ENCODE data around the gene NRTN.
A peak's percentile ranks its signal among the peaks of the same experiment; 100 is the strongest.

The NRTN gene, protein sequence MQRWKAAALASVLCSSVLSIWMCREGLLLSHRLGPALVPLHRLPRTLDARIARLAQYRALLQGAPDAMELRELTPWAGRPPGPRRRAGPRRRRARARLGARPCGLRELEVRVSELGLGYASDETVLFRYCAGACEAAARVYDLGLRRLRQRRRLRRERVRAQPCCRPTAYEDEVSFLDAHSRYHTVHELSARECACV

DNA sequence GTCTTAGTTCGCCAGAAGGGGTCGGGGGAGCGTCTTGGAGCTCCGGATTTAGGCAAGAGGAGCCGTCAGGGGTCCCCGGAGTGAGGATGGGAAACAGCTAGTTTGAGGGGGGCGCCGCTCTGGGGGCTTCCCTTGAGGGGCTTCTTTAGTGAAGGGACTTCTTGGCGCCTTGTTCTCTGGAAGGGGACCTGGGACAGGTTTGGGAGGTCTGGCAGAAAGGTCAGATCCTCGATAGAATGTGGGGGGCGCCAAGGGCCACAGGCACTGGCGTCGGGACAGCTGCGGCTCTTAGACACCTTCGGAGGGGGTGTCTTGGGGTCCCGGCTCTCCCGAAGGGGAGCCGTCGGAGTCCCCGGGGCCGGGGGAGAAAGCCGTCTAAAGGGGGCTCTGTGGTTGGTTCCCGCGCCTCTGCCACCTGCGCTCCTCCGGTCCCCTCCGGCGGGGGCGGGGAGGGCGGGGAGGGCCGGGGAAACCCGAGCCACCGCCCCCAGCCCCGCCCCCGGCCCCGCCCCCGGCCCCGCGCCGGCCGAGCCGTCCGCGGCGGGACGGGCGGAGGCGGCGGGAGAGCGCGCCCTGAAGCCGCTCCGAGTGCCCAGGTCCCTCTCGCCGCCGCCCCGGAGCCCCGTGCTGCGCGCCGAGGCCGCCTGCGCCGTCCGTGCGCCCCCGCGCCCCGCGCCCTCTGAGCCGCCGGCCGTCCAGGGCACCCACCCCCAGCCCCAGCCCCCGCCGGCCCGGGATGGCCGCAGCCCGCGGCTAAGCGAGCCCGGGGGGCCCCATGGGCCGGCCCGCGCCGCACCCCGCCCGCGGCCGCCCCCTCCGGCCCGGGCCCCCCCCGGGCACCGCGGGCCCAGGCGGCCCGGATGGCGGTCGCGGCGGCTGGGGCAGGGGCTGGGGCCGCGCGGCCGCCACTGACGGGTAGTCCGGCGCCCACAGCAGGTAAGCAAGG is at the start of gene NRTN:
Gene NRTN (plus strand): TSS at position 552 of the 946 bp plus-strand sequence. CDS start 19,099 bp downstream, outside the sequence.
- peak within 1 kb of the TSS; percentile 50 for H3K9ac ChIP-seq (ENCODE audit: low read depth, low read length)

DNA sequence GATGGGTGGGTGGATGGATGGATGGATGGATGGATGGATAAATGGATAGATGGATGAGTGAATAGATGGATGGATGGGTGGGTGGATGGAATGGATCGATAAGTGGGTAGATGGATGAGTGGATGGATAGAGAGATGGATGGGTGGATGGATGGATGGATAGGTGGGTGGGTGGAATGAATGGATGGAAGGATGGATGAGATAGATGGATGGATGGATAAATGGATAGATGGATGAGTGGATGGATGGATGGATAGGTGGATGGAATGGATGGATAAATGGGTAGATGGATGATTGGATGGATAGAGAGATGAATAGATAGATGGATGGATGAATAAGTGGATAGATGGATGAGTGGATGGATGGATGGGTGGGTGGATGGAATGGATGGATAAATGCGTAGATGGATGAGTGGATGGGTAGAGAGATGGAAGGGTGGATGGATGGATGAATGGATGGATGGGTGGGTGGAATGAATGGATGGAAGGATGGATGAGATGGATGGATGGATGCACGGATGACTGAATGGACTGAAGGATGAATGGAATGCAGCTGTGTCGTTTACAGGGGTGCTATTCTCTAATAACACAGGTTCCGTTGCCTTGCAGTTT is 42.2 kb upstream of the NRTN start:
- TF ChIP-seq, protein P1, sequence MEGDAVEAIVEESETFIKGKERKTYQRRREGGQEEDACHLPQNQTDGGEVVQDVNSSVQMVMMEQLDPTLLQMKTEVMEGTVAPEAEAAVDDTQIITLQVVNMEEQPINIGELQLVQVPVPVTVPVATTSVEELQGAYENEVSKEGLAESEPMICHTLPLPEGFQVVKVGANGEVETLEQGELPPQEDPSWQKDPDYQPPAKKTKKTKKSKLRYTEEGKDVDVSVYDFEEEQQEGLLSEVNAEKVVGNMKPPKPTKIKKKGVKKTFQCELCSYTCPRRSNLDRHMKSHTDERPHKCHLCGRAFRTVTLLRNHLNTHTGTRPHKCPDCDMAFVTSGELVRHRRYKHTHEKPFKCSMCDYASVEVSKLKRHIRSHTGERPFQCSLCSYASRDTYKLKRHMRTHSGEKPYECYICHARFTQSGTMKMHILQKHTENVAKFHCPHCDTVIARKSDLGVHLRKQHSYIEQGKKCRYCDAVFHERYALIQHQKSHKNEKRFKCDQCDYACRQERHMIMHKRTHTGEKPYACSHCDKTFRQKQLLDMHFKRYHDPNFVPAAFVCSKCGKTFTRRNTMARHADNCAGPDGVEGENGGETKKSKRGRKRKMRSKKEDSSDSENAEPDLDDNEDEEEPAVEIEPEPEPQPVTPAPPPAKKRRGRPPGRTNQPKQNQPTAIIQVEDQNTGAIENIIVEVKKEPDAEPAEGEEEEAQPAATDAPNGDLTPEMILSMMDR (IDR thresholded peaks at IDR 0.05; ENCODE audit: borderline replicate concordance, extremely low read depth, low read length, poor library complexity, severe bottlenecking), result no peak
- no peak for TF ChIP-seq EZH2 (IDR thresholded peaks at IDR 0.05; ENCODE audit: borderline replicate concordance, low read depth, low read length, severe bottlenecking)
- H3K4me1 ChIP-seq (ENCODE audit: insufficient read depth, low read length), result no peaks in the 10 kb centered on the region

More for the DNA sequence above, at the start of gene NRTN:
- peaks cover 5% of the 10 kb centered on the region for H3K27me3 ChIP-seq (ENCODE audit: insufficient read depth, low read length, poor library complexity)
- no peaks in the 10 kb centered on the region for H3K36me3 ChIP-seq (ENCODE audit: insufficient read depth, low read length)
- peak within 1 kb of the TSS in 1 of 2 experiments; percentile 46; a peak in 2 of 4 replicates for H3K4me3 ChIP-seq (ENCODE audit: low read depth in 1 of 2, low read length in 2 of 2)
- peak within 1 kb of the TSS; percentile 83 for H2AFZ ChIP-seq (ENCODE audit: low read depth, low read length)
- no peak for TF ChIP-seq EZH2 (IDR thresholded peaks at IDR 0.05; ENCODE audit: borderline replicate concordance, low read depth, low read length, severe bottlenecking)
- TF ChIP-seq, protein P1 (IDR thresholded peaks at IDR 0.05; ENCODE audit: borderline replicate concordance, extremely low read depth, low read length, poor library complexity, severe bottlenecking), result no peak
- DNase-seq (peak; percentile 56), ATAC-seq (ENCODE audit: insufficient read depth, low read depth) (peak; percentile 28; the same call in 1 of the 3 replicates)
- no peaks in the 10 kb centered on the region for H4K20me1 ChIP-seq (ENCODE audit: insufficient read depth, low read length)
- H3K27ac ChIP-seq (ENCODE audit: low read length), result no peak within 1 kb of the TSS
- H3K4me2 ChIP-seq (ENCODE audit: insufficient read depth, low read length), result peak within 1 kb of the TSS; percentile 67
- H3K79me2 ChIP-seq (ENCODE audit: insufficient read depth, low read length), result no peaks in the 10 kb centered on the region
- peaks cover 16% of the 10 kb centered on the region for H3K4me1 ChIP-seq (ENCODE audit: insufficient read depth, low read length)
- no peaks in the 10 kb centered on the region for H3K9me3 ChIP-seq (ENCODE audit: insufficient read depth, low read length, severe bottlenecking)

DNA sequence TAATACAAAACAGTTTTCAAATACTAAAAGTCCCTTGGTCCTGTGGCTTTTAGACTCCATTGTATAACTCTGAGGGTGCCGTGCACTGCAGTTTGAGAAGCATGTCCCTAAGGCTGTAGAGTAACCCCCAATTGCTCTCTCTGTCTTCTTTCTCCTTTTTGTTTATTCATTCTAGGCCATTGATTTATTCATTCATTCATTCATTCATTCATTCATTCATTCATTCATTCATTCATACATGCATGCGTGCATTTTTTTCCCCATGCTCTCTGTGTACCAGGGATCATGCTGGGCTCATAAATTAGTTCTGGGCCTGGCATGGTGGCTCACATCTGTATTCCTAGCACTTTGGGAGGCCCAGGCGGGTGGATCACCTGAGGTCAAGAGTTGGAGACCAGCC is 39.6 kb upstream of the NRTN start:
- no peak overlapping the region for H3K9ac ChIP-seq (ENCODE audit: low read depth, low read length)
- no peak overlapping the region for H2AFZ ChIP-seq (ENCODE audit: low read depth, low read length)
- no peak for TF ChIP-seq EZH2 (IDR thresholded peaks at IDR 0.05; ENCODE audit: borderline replicate concordance, low read depth, low read length, severe bottlenecking)
- TF ChIP-seq, protein P1 (IDR thresholded peaks at IDR 0.05; ENCODE audit: borderline replicate concordance, extremely low read depth, low read length, poor library complexity, severe bottlenecking), result no peak
- no peak overlapping the region for H3K4me2 ChIP-seq (ENCODE audit: insufficient read depth, low read length)
- H3K79me2 ChIP-seq (ENCODE audit: insufficient read depth, low read length), result no peaks in the 10 kb centered on the region
- no peak for DNase-seq
- H3K27ac ChIP-seq (ENCODE audit: low read length), result no peak overlapping the region
- ATAC-seq (ENCODE audit: insufficient read depth, low read depth), result no peak
- H3K27me3 ChIP-seq (ENCODE audit: insufficient read depth, low read length, poor library complexity), result no peaks in the 10 kb centered on the region
- no peaks in the 10 kb centered on the region for H3K9me3 ChIP-seq (ENCODE audit: insufficient read depth, low read length, severe bottlenecking)
- no peaks in the 10 kb centered on the region for H3K4me1 ChIP-seq (ENCODE audit: insufficient read depth, low read length)
- no peaks in the 10 kb centered on the region for H4K20me1 ChIP-seq (ENCODE audit: insufficient read depth, low read length)
- H3K4me3 ChIP-seq (ENCODE audit: low read depth in 1 of 2, low read length in 2 of 2), result no peak overlapping the region
- no peaks in the 10 kb centered on the region for H3K36me3 ChIP-seq (ENCODE audit: insufficient read depth, low read length)

More for the DNA sequence above, 42.2 kb upstream of the NRTN start:
- H3K27me3 ChIP-seq (ENCODE audit: insufficient read depth, low read length, poor library complexity), result no peaks in the 10 kb centered on the region
- no peak overlapping the region for H3K27ac ChIP-seq (ENCODE audit: low read length)
- H4K20me1 ChIP-seq (ENCODE audit: insufficient read depth, low read length), result no peaks in the 10 kb centered on the region
- ATAC-seq (ENCODE audit: insufficient read depth, low read depth) (no peak), DNase-seq (no peak)
- no peak overlapping the region for H2AFZ ChIP-seq (ENCODE audit: low read depth, low read length)
- H3K4me3 ChIP-seq (ENCODE audit: low read depth in 1 of 2, low read length in 2 of 2), result no peak overlapping the region
- no peak overlapping the region for H3K9ac ChIP-seq (ENCODE audit: low read depth, low read length)
- H3K9me3 ChIP-seq (ENCODE audit: insufficient read depth, low read length, severe bottlenecking), result no peaks in the 10 kb centered on the region
- no peaks in the 10 kb centered on the region for H3K79me2 ChIP-seq (ENCODE audit: insufficient read depth, low read length)
- H3K36me3 ChIP-seq (ENCODE audit: insufficient read depth, low read length), result no peaks in the 10 kb centered on the region
- H3K4me2 ChIP-seq (ENCODE audit: insufficient read depth, low read length), result no peak overlapping the region
